Mesendoderm (in vitro differentiated cells): ENCODE data around the gene CTDNEP1.

Experiments used
- DNase-seq: peaks from one replicate; pipeline ENCODE4 v3.0.0; 2013
- H2AK5ac ChIP-seq: 2 replicates; pipeline ENCODE4 v1.6.1; 2013; ENCODE audit warnings: low read length, inconsistent platforms
- H2BK120ac ChIP-seq: 2 replicates; pipeline ENCODE4 v1.6.1; 2013; ENCODE audit warnings: low read depth, mild to moderate bottlenecking, low read length, moderate library complexity, mixed read lengths
- H2BK15ac ChIP-seq: replicated peaks from 2 replicates; pipeline ENCODE4 v1.6.1; 2013; ENCODE audit warnings: low read depth, mild to moderate bottlenecking, moderate library complexity
- H2BK5ac ChIP-seq: 2 replicates; pipeline ENCODE4 v1.6.1; 2013; ENCODE audit warnings: low read length, inconsistent platforms
- H3K18ac ChIP-seq: 2 replicates; pipeline ENCODE4 v1.6.1; 2013; ENCODE audit warnings: mild to moderate bottlenecking, low read length, mixed read lengths
- H3K23ac ChIP-seq: one replicate; pipeline ENCODE4 v1.6.1; 2013; ENCODE audit warnings: low read length
- H3K27ac ChIP-seq: 2 replicates; pipeline ENCODE4 v1.5.1; 2013; ENCODE audit warnings: low read depth, mild to moderate bottlenecking, inconsistent platforms, low read length, moderate library complexity
- H3K27me3 ChIP-seq: 2 replicates; pipeline ENCODE4 v1.6.1; 2013; ENCODE audit warnings: low read length, control low read depth, mild to moderate bottlenecking, inconsistent platforms; ENCODE audit not compliant: insufficient read depth, poor library complexity
- H3K36me3 ChIP-seq: 2 replicates; pipeline ENCODE4 v1.6.1; 2013; ENCODE audit warnings: low read length, inconsistent platforms; ENCODE audit not compliant: control insufficient read depth, insufficient read depth
- H3K4ac ChIP-seq: one replicate; pipeline ENCODE4 v1.6.1; 2013; ENCODE audit warnings: low read depth, mild to moderate bottlenecking, low read length, moderate library complexity
- H3K4me1 ChIP-seq: 2 replicates; pipeline ENCODE4 v1.6.1; 2013; ENCODE audit warnings: low read depth, low read length, inconsistent platforms; ENCODE audit not compliant: control insufficient read depth
- H3K4me2 ChIP-seq: 2 replicates; pipeline ENCODE4 v1.6.1; 2013; ENCODE audit warnings: low read length
- H3K4me3 ChIP-seq: 2 replicates; pipeline ENCODE4 v1.5.1; 2013; ENCODE audit warnings: mild to moderate bottlenecking, low read length
- H3K56ac ChIP-seq: one replicate; pipeline ENCODE4 v1.6.1; 2013; ENCODE audit warnings: low read length
- H3K79me1 ChIP-seq: 2 replicates; pipeline ENCODE4 v1.6.1; 2013; ENCODE audit warnings: low read length, inconsistent platforms
- H3K79me2 ChIP-seq: 2 replicates; pipeline ENCODE4 v1.6.1; 2013; ENCODE audit warnings: mild to moderate bottlenecking, low read length; ENCODE audit not compliant: control insufficient read depth, insufficient read depth
- H3K9ac ChIP-seq: 2 replicates; pipeline ENCODE4 v1.6.1; 2013; ENCODE audit warnings: low read length, inconsistent platforms
- H4K5ac ChIP-seq: one replicate; pipeline ENCODE4 v1.6.1; 2013; ENCODE audit warnings: low read length
- H4K8ac ChIP-seq: one replicate; pipeline ENCODE4 v1.6.1; 2013; ENCODE audit warnings: low read depth, mild to moderate bottlenecking, control low read depth, low read length, moderate library complexity
- WGBS: extraction: QIAGEN DNeasy Blood & Tissue Kit; methylation state at CpG from one replicate; pipeline ENCODE4 v1.1.7; 2013; ENCODE audit warnings: low lambda C conversion rate, missing lambda C conversion rate; ENCODE audit not compliant: insufficient coverage; ENCODE audit errors: extremely low coverage; 5-methylcytosine and 5-hydroxymethylcytosine counted together

CTDNEP1 gene

GRCh38 chr17:7221278-7222092 is 30.0 kb downstream of the CTDNEP1 start:
- no peaks in the 10 kb centered on the region for H3K27me3 ChIP-seq
- H3K4me3 ChIP-seq, result no peak overlapping the region
- no peak overlapping the region for H3K4ac ChIP-seq
- no peak overlapping the region for H2BK5ac ChIP-seq
- DNase-seq, result no peak
- H3K4me1 ChIP-seq, result peaks cover 9% of the 10 kb centered on the region
- no peak overlapping the region for H2BK15ac ChIP-seq
- no peak overlapping the region for H3K27ac ChIP-seq
- H4K5ac ChIP-seq, result no peak overlapping the region
- H2AK5ac ChIP-seq, result no peak overlapping the region
- H3K56ac ChIP-seq, result no peak overlapping the region
- no peak overlapping the region for H3K18ac ChIP-seq
- no peak overlapping the region for H3K23ac ChIP-seq
- peaks cover 4% of the 10 kb centered on the region for H3K79me1 ChIP-seq
- H2BK120ac ChIP-seq, result no peak overlapping the region
- H3K79me2 ChIP-seq, result peaks cover 4% of the 10 kb centered on the region
- H3K9ac ChIP-seq, result peak overlapping the region; percentile 70
- H3K4me2 ChIP-seq, result no peak overlapping the region
- no CpG with 5 or more reads among the region's 10 CpGs for WGBS
- no peak overlapping the region for H4K8ac ChIP-seq
- peaks cover 12% of the 10 kb centered on the region for H3K36me3 ChIP-seq

- Histone ChIP-seq H3K79me2 (peaks cover 7% of the 10 kb centered on the region), H3K18ac (no peak overlapping the region), H2BK5ac (no peak overlapping the region), H3K9ac (peak overlapping the region; percentile 70), H2AK5ac (peak overlapping the region; percentile 6), H2BK15ac (no peak overlapping the region), H3K23ac (no peak overlapping the region), H3K4me1 (peaks cover 14% of the 10 kb centered on the region), H3K4me2 (peak overlapping the region; percentile 83), H3K27ac (peak overlapping the region; percentile 50), H2BK120ac (no peak overlapping the region), H3K4ac (no peak overlapping the region), H4K8ac (no peak overlapping the region), H3K36me3 (peaks cover 10% of the 10 kb centered on the region), H3K27me3 (no peaks in the 10 kb centered on the region), H3K79me1 (peaks cover 5% of the 10 kb centered on the region), H3K4me3 (peak overlapping the region; percentile 40), H4K5ac (no peak overlapping the region), H3K56ac (peak overlapping the region; percentile 90)
- DNase-seq, result peak; percentile 75
- no CpG with 5 or more reads among the region's 11 CpGs for WGBS
Measured at GRCh38 chr17:7220593-7221277, 30.8 kb downstream of the CTDNEP1 start.

- Histone ChIP-seq H2BK15ac (no peak within 1 kb of the TSS), H4K8ac (no peak within 1 kb of the TSS), H2AK5ac (peak within 1 kb of the TSS; percentile 6), H3K4ac (peak within 1 kb of the TSS; percentile 23), H3K79me1 (peaks cover 5% of the 10 kb centered on the region), H3K56ac (peak within 1 kb of the TSS; percentile 90), H3K4me2 (peak within 1 kb of the TSS; percentile 83), H2BK5ac (no peak within 1 kb of the TSS), H3K9ac (peak within 1 kb of the TSS; percentile 70), H3K27me3 (no peaks in the 10 kb centered on the region), H3K23ac (no peak within 1 kb of the TSS), H3K27ac (peak within 1 kb of the TSS; percentile 50), H3K36me3 (peaks cover 10% of the 10 kb centered on the region), H3K79me2 (peaks cover 7% of the 10 kb centered on the region), H3K4me1 (peaks cover 14% of the 10 kb centered on the region), H3K18ac (no peak within 1 kb of the TSS), H3K4me3 (peak within 1 kb of the TSS; percentile 40), H2BK120ac (no peak within 1 kb of the TSS), H4K5ac (peak within 1 kb of the TSS; percentile 50)
- DNase-seq, result peak; percentile 90
- no CpG with 5 or more reads among the region's 63 CpGs for WGBS
Measured at GRCh38 chr17:7219812-7220592, 31.5 kb downstream of the CTDNEP1 start, which contains the start of the genes ACADVL and DLG4. Gene ACADVL (plus strand): TSS chr17:7219938. CDS start chr17:7219985, 47 bp downstream. Gene DLG4 (minus strand): TSS chr17:7219836.

GRCh38 chr17:7219229-7219811 is 32.2 kb downstream of the CTDNEP1 start:
- no peaks in the 10 kb centered on the region for H3K27me3 ChIP-seq
- H3K79me2 ChIP-seq, result peaks cover 7% of the 10 kb centered on the region
- H3K18ac ChIP-seq, result no peak overlapping the region
- H3K4me1 ChIP-seq, result peaks cover 14% of the 10 kb centered on the region
- H2BK5ac ChIP-seq, result no peak overlapping the region
- H2AK5ac ChIP-seq, result no peak overlapping the region
- H4K5ac ChIP-seq, result peak overlapping the region; percentile 50
- H3K79me1 ChIP-seq, result peaks cover 5% of the 10 kb centered on the region
- no peak overlapping the region for H4K8ac ChIP-seq
- peak overlapping the region; percentile 61 for H3K9ac ChIP-seq
- H3K4me2 ChIP-seq, result peak overlapping the region; percentile 25
- peak overlapping the region; percentile 82 for H3K56ac ChIP-seq
- WGBS, result no CpG with 5 or more reads among the region's 12 CpGs
- H3K27ac ChIP-seq, result no peak overlapping the region
- H3K4me3 ChIP-seq, result no peak overlapping the region
- no peak for DNase-seq
- H3K23ac ChIP-seq, result no peak overlapping the region
- no peak overlapping the region for H3K4ac ChIP-seq
- H3K36me3 ChIP-seq, result peaks cover 10% of the 10 kb centered on the region
- no peak overlapping the region for H2BK15ac ChIP-seq
- H2BK120ac ChIP-seq, result no peak overlapping the region

- no peak overlapping the region for H2AK5ac ChIP-seq
- H4K5ac ChIP-seq, result no peak overlapping the region
- H3K4me2 ChIP-seq, result no peak overlapping the region
- H3K36me3 ChIP-seq, result peaks cover 6% of the 10 kb centered on the region
- peaks cover 14% of the 10 kb centered on the region for H3K4me1 ChIP-seq
- H2BK120ac ChIP-seq, result no peak overlapping the region
- H4K8ac ChIP-seq, result no peak overlapping the region
- no peak overlapping the region for H3K27ac ChIP-seq
- H3K56ac ChIP-seq, result peak overlapping the region; percentile 58
- no CpG with 5 or more reads among the region's 6 CpGs for WGBS
- H3K18ac ChIP-seq, result no peak overlapping the region
- no peak overlapping the region for H3K4me3 ChIP-seq
- peaks cover 7% of the 10 kb centered on the region for H3K79me2 ChIP-seq
- no peak overlapping the region for H3K23ac ChIP-seq
- H2BK5ac ChIP-seq, result no peak overlapping the region
- peak overlapping the region; percentile 7 for H3K9ac ChIP-seq
- H3K27me3 ChIP-seq, result no peaks in the 10 kb centered on the region
- peaks cover 5% of the 10 kb centered on the region for H3K79me1 ChIP-seq
- no peak overlapping the region for H2BK15ac ChIP-seq
- no peak for DNase-seq
- no peak overlapping the region for H3K4ac ChIP-seq
Measured at GRCh38 chr17:7218758-7219157, 32.8 kb downstream of the CTDNEP1 start.
